Mucosa of rectum (tissue), 2 donors: Measurements from ENCODE around the gene SH3RF3.

ENCODE experiments used
- H3K27ac ChIP-seq, 2 donors: one replicate each; pipeline ENCODE4 v1.7.0; 2013; ENCODE audit warnings: inconsistent platforms in 2 of 2, low read depth in 2 of 2, low read length in 2 of 2
- H3K27me3 ChIP-seq, 2 donors: one replicate each; pipeline ENCODE4 v1.7.0; 2013; ENCODE audit warnings: low read length in 2 of 2; ENCODE audit not compliant: control insufficient read depth in 2 of 2, insufficient read depth in 2 of 2
- H3K36me3 ChIP-seq, 2 donors: one replicate each; pipeline ENCODE4 v1.7.0; 2013; ENCODE audit warnings: low read length in 2 of 2; ENCODE audit not compliant: control insufficient read depth in 2 of 2, insufficient read depth in 2 of 2
- H3K4me1 ChIP-seq, 2 donors: one replicate each; pipeline ENCODE4 v1.7.0; 2013; ENCODE audit warnings: low read length in 2 of 2, mild to moderate bottlenecking in 1 of 2; ENCODE audit not compliant: control insufficient read depth in 2 of 2, insufficient read depth in 2 of 2
- H3K4me3 ChIP-seq, 2 donors: one replicate each; pipeline ENCODE4 v1.7.0; 2013; ENCODE audit warnings: low read length in 2 of 2
- H3K9ac ChIP-seq, 2 donors: one replicate each; pipeline ENCODE4 v1.7.0; 2013; ENCODE audit warnings: low read length in 2 of 2, low read depth in 1 of 2, mild to moderate bottlenecking in 1 of 2
- H3K9me3 ChIP-seq, 2 donors: one replicate each; pipeline ENCODE4 v1.7.0; 2013; ENCODE audit warnings: low read length in 2 of 2; ENCODE audit not compliant: control insufficient read depth in 2 of 2
- donor health status: healthy.
- donor health status: Normal muscosa, but diverticular disease.

The SH3RF3 gene

DNA sequence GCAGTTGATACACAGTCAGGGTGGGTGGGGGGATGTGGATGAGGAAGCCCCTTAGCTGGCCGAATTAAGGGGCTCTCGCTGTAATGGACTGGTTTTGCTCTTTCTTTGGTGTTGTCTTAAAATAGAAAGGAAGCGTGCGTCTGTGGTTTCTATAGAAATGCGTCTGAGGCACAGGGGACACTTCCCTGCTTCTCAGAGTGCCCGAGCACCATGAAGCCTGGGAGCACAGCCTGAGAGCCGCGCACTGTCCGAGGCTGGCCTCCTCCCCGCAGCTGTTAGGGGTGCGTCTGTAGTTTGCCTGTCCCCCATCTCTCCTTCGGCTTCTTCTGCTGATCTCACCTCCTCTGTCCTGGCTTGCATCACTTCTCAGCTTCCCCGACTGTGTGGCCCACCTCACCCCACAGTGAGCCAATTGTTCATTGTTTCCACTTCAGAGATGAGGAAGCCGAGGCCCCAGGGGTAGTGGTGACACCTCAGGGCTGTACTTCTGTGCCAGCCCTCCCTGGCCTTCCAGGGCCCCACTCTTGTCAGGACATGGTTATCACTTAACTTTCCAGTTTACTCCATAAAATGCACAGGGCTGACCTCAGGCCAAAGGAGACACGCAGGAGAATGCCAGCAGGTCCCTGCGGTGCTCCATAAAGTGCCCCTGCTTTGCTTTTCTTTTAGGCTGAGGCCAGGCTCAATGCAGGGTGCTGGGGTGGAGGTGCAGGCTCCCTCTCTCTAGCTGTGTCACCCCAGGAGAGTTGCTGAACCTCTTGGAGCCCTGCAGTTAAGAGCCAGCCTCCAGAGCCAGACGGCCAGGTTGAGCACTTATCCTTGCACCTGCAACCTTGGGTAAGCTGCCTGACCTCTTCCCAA is 274.2 kb downstream of the SH3RF3 start:
- no peak overlapping the region for H3K9ac ChIP-seq
- no peaks in the 10 kb centered on the region for H3K36me3 ChIP-seq
- no peaks in the 10 kb centered on the region for H3K27me3 ChIP-seq
- H3K9me3 ChIP-seq, result no peaks in the 10 kb centered on the region
- no peak overlapping the region for H3K27ac ChIP-seq
- no peaks in the 10 kb centered on the region for H3K4me1 ChIP-seq
- no peak overlapping the region for H3K4me3 ChIP-seq

DNA sequence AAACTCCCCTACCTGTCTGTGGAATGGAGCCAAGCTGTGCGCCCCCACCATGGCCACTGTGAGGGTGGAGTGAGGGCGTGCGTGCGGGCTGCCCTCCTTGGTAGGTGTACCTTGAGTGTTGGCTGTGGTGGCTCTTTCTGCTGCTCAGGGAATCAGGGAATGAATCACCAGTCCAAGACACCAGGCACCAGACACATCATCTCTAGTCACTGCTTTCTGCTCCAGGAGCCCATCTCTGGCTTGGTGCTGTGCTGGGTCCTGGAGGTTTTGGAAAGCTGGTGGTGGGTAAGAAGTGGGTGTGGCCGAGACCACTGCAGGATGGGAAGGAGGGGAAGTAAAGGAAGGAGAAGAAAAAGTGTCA is 274.8 kb downstream of the SH3RF3 start:
- Histone ChIP-seq H3K36me3 (no peaks in the 10 kb centered on the region), H3K9me3 (no peaks in the 10 kb centered on the region), H3K4me3 (no peak overlapping the region), H3K27ac (no peak overlapping the region), H3K9ac (no peak overlapping the region), H3K4me1 (no peaks in the 10 kb centered on the region), H3K27me3 (no peaks in the 10 kb centered on the region)

DNA sequence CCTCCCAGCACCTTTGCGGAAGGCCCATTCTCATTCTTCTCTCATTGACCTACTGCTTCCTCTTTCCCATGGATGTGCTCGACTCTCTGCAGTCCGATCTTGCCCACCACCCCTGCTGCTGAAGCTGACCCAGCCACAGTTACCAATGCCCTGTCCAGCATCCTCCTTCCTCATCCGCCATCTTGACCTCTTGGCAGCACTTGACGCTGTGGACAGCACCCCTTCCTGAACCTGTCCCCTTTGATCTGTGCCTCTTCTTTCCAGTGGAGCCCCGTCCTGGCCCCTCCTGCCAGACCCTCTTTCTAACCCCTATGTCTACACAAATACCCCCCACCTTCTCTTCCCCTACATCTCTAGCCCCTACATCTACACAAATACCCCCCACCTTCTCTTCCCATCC is 275.7 kb downstream of the SH3RF3 start:
- Histone ChIP-seq H3K27me3 (no peaks in the 10 kb centered on the region), H3K4me1 (no peaks in the 10 kb centered on the region)

DNA sequence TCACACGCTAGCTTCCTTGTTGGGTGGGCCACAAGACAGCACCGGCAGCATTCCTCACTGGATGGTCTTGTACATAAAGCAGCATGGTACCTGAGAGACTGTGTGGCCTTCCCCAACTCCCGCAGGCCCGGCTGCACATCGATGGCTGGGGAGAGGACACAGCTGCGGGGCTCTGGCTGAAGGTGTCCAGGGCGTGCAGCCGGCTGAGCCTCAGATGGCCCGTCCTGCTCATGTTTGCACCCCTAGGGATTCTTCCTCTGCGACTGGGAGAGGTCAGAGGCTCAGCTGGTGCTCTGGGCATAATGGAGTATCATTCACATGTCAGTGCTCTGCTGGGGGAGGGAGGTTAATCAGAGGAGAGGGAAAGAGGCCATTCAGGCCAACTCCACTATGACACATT is 276.9 kb downstream of the SH3RF3 start:
- H3K9me3 ChIP-seq, result no peaks in the 10 kb centered on the region
- H3K4me1 ChIP-seq, result no peaks in the 10 kb centered on the region
- H3K9ac ChIP-seq, result no peak overlapping the region
- no peaks in the 10 kb centered on the region for H3K36me3 ChIP-seq
- no peak overlapping the region for H3K4me3 ChIP-seq
- H3K27me3 ChIP-seq, result no peaks in the 10 kb centered on the region
- H3K27ac ChIP-seq, result no peak overlapping the region

More for the DNA sequence above, 275.7 kb downstream of the SH3RF3 start:
- Histone ChIP-seq H3K36me3 (no peaks in the 10 kb centered on the region), H3K27ac (no peak overlapping the region), H3K9me3 (no peaks in the 10 kb centered on the region), H3K4me3 (no peak overlapping the region), H3K9ac (no peak overlapping the region)

DNA sequence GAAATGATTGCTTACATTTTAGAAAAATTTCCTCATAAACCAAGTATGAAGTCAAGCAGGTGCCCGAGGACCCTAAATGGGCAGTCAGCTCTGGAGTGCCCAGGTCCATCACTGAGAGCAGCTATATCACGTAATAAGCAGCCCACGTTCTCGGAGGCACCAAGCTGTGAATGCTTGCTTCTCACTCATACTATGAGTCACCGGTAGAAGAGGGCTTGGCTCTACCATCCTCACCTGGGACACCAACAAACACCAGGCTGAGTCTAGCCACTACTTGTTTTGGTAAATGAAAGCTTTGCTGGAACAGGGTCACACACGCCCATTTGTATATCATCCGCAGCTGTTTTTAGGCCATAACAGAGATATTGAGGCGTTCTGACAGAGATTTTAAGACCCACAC is 277.3 kb downstream of the SH3RF3 start:
- Histone ChIP-seq H3K9ac (no peak overlapping the region), H3K27ac (no peak overlapping the region), H3K4me3 (no peak overlapping the region), H3K27me3 (no peaks in the 10 kb centered on the region), H3K4me1 (no peaks in the 10 kb centered on the region), H3K36me3 (no peaks in the 10 kb centered on the region), H3K9me3 (no peaks in the 10 kb centered on the region)

DNA sequence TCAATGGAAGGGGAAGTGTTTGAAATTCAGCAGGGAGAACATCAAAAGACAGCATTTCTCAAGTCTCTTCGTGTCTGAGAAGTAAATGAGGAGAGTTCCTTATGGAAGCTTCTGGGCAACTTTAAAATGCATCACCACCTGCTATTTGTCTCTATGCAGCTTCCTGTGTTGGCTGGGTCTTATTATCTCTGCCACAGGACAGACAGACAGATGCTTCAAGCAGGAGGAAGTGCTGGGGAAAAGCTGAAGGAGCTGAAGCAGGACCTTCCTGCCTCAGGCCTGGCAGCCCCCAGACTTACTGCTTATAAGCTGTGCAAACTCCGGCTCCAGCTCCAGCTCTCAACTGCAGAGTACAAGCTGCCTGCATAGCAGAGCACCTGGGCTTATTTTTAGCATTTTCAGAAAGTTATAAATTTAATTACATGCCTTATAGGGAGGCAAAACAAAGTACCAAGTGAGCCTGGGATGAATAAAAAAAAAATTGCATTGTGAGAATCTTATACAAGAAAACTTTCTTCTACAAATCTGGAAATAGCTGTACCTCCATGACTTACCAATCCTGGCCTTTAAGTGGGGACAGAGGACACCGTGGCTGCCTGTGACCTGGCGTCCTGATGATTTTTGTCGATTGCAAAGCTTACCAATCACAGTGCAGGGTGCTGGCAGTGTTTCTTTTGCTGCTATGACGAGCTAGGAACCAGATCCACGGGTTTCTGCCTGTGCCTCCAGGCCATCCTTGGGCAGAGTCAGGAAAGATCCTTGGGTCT is 278.5 kb downstream of the SH3RF3 start:
- Histone ChIP-seq H3K36me3 (no peaks in the 10 kb centered on the region), H3K9me3 (no peaks in the 10 kb centered on the region), H3K4me1 (no peaks in the 10 kb centered on the region), H3K9ac (no peak overlapping the region), H3K27me3 (no peaks in the 10 kb centered on the region), H3K4me3 (no peak overlapping the region), H3K27ac (no peak overlapping the region)

DNA sequence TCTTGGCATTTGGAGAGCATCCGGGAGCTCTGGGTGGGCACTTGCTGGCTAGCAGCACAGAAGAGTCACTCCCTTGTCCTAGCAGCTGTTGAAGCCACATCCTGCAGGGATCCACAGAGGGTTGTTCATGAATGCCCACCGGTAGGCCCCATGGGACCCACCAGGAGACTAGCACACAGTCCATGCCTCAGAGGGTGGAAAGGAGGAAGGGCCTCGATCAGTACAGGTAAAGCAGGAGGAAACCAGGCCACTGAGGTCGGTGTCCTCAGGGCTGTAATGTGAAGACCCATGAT is 279.0 kb downstream of the SH3RF3 start:
- H3K9me3 ChIP-seq, result no peaks in the 10 kb centered on the region
- no peak overlapping the region for H3K4me3 ChIP-seq
- no peaks in the 10 kb centered on the region for H3K4me1 ChIP-seq
- no peak overlapping the region for H3K9ac ChIP-seq
- H3K36me3 ChIP-seq, result no peaks in the 10 kb centered on the region
- no peaks in the 10 kb centered on the region for H3K27me3 ChIP-seq
- no peak overlapping the region for H3K27ac ChIP-seq

DNA sequence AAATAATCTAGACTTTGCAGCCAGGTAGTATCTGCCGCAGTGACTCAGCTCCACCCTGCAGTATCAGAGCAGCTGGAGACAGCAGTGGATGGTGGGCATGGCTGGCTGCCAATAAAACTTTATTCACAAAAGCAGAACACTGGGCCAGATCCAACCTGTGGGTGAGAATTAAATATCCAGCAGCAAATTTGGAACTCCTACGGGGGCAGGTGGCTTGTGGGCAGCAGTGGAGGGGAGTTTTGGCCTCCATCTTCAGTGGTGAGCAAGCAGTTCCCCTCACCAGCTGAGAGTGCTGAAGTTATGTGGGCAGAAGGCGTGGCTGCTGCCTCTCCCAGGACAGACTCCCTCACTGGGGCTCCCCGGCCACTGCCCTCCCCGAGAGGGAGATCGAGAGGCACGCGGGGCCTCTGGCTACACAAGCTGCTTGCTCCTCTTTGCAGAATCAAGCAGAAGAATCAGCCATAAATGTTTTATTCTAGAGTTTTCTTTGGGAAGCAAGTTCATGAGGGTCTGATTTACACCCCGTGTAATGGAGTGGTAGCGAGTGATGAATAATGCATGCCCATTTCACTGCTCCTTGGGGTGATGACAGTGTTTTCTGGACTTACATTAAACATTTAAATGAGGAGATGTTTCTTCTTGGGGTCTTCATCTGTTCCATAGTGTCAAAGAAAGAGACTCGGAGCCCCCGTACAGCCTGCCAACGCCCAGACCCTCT is 280.5 kb downstream of the SH3RF3 start:
- H3K4me3 ChIP-seq, result no peak overlapping the region
- no peaks in the 10 kb centered on the region for H3K27me3 ChIP-seq
- H3K9ac ChIP-seq, result no peak overlapping the region
- H3K9me3 ChIP-seq, result no peaks in the 10 kb centered on the region
- no peaks in the 10 kb centered on the region for H3K36me3 ChIP-seq
- H3K27ac ChIP-seq, result no peak overlapping the region
- no peaks in the 10 kb centered on the region for H3K4me1 ChIP-seq

DNA sequence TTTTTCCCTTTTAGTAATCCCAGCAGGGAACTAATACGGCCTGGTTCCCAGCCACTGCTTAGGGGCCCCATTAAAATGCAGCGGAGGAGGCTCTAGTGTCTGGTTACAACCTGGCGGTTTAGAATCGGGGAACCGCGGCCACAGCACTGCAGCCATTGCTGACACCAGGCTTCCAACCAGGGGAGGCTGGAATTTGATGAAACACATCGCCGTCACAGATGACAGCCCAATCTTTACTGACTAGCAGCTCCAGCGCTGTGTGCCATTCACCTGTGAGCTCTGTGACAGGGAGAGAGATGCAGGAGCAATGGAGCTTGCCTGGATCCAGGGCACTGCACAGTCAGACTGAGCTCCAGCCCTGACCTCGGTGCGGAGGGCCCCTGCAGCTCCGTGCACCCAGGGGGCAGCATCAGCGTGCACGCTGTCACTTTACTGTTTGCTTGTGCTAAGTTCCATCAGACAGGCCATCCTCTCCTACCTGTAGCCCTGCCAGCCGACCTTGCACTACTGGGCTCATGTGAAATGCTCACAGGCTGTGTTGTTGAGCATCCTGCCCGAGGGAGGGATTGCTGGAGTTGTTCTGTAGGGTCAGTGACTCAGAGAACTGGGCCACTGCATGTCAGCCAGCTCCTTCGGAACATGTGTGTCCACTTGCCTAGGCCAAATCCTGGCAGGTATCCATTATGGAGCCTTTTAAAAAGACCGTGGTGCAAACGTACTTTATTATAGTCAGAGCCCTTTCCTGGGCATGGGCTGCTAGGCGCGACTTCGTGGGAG is 281.2 kb downstream of the SH3RF3 start:
- H3K4me3 ChIP-seq, result no peak overlapping the region
- H3K27ac ChIP-seq, result no peak overlapping the region
- H3K27me3 ChIP-seq, result no peaks in the 10 kb centered on the region
- H3K36me3 ChIP-seq, result no peaks in the 10 kb centered on the region
- H3K9ac ChIP-seq, result no peak overlapping the region
- no peaks in the 10 kb centered on the region for H3K4me1 ChIP-seq
- H3K9me3 ChIP-seq, result no peaks in the 10 kb centered on the region
